Dermis microvascular lymphatic vessel endothelial cell (primary cell): Measurements from ENCODE around the gene BTBD2. TPM values are rescaled to one million over a fixed set of nuclear protein-coding genes. Genes with fewer than 3 reads are reported as not detected.

ENCODE experiments used
- DNase-seq, 2 donors: peaks; one replicate each; pipeline versions ENCODE4 v3.0.0 to v3.0.0-alpha.2; 2010; ENCODE audit warnings: low read depth in 2 of 2
- total RNA-seq: library from RNA; depleted of rRNA; stranded (reverse); fragments of >200 nt; gene quantifications from 2 replicates; pipeline ENCODE4 v1.2.1, GENCODE V29; 2014

Gene BTBD2
- total RNA-seq: 32.5 and 52.0 TPM in 2 replicates

DNA sequence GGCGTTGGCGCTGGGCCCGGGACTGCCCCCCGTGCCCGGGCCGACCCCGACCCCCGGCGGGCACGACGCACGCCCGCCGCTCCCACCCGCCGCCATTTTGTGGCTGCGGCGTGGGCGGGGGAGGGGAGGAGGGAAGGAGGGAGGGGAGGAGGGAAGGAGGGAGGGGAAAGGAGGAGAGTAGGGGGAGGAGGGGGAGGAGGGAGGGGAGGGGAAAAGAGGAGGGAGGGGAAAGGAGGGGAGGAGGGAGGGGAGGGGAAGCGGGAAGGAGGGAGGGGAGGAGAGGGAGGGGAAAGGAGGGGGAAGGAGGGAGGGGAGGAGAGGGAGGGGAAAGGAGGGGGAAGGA is at the start of gene BTBD2:
BTBD2 (minus strand) TSS at position 107 of the 343 bp plus-strand sequence; CDS start at position 96, 11 bp downstream.
- peak; percentile 70 to 82 for DNase-seq

DNA sequence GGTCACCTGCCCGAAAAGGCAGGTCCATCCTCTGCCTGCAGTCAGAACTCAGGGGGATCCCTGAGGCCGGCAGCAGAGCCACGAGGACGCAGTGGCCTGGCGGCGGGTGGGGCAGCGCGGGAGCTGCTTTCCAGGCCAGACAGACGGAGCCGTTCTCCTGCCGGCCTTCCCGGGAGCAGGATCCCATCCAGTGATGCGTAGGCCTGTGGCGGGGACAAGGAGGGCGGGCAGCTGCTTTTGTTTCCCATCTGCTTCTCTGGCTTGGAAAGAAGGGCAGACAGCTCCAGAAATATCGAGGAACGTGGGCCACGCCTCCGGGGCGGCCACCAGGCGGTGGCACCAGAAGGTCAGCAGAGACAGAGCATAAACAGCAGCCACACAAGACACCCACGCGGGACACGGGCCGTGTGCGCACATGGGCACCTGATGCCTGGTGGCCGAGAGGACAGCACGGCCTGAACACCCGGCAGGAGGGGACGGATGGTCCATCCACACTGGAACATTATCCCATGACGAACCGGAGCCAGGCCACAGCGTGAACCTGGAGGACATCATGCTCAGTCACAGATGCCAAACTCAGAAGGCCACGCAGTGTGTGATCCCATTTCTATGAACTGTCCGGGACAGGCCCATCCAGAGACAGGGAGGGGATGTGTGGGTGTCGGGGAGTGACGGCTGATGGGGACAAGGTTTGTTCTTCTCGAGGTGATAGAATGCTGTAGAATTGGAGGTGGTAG is 49.4 kb upstream of the BTBD2 start:
- DNase-seq: no peak

DNA sequence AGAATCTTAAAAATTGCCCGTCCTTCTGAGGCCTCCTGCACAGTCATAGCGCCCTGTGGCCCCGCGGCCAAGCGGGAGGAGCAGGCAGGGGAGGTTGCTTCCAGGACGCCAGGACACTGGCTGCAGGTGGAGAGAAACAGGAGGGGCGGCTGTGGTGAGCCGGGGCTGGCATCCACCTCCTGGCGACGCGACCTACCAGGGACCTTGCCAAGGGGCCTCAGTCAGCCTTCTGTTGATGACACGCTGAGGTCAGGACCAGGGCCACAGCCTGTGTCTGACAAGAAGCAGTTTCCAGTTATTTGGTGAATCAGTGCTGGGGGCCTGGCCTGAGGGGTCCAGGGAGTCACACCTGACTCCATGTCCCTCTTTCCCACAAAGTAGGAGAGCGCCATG is 48.9 kb upstream of the BTBD2 start:
- no peak for DNase-seq

DNA sequence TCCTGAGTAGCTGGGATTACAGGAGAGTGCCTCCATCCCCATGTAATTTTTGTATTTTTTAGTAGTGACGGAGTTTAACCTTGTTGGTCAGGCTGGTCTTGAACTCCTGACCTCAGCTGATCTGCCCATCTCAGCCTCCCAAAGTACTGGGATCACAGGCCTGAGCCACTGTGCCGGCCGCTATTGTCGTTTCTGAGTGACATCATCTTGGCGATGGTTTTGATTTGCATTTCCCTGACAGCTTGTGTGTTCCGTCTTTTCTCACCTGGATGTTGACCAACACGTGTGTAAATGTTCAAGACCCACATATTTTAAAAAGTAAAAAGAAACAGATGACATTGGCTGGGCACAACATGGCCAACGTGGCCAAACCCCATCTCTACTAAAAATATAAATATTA is 48.3 kb upstream of the BTBD2 start:
- DNase-seq: no peak

DNA sequence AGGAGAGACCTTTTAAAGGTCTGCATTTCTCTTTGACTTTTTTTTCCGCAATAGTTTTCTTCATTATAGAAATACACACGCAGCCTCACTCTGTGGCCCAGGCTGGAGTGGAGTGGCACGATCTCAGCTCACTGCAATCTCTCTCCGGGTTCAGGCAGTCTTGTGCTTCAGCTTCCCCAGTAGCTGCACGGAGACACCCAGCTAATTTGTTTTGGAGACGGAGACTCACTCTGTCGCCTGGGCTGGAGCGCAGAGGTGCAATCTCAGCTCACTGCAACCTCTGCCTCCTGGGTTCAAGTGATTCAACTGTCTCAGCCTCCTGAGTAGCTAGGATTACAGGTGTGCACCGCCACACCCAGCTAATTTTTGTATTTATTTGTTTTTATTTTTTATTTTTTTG is 47.3 kb upstream of the BTBD2 start:
- no peak for DNase-seq

DNA sequence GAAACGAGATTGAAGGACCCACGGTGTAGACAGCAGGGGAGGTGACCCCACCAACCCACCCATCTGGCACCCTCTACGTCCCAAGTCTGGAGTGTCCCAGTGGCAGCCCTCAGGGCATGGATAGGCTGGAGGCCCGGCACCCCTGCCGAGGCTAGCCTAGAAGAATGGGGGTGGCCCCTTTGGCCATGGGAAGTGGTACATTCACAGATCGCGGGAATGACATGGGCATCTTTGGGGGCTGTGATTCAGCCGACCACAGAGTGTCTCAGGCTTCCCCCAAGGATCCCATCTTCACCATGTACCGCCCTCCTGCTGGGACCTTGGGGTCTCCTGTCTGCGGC is 46.8 kb upstream of the BTBD2 start:
- DNase-seq: no peak

DNA sequence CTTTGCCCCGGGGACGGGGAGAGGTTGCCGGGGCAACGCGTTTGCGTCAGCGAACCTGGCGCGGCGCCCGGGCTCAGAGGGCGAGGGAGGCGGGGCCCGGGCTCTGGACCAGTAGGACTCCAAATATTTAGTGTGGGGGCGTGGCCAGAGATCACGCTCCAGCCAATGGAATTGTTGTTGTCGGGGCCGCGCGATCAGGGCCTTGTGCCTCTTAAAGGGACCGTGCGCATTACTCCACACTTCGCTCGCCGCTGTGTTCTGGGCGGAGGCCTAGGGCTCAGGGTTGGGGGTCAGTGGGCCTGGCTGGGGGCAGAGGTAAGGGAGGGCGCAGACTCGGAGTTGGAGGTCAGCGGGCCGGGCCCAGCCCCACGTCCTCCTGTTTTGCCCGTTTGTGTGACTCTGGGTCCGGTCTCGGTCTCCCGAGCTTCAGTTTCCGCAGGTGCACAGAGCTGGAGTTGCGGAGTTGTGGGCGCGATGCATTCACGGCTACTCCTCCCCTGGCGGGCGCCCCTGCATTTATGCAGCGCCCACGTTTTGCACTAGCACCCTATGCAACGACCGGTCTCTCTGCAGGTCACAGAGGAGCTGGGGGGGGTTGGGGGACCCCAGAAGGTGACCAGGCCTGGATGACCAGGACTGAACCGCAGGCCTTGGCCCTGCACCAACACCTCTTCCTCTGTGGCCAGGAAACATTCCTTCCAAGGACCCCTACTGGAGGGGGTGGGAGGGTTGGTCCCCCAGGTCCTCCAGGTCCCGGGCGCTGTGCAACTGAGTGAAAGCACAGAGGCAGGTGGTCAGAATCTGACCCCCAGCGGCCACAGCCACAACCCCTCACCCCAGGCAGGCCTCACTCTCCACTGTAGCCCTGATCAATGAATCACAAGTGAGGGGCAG is 46.2 kb upstream of the BTBD2 start:
- DNase-seq: peak; percentile 93 to 98

DNA sequence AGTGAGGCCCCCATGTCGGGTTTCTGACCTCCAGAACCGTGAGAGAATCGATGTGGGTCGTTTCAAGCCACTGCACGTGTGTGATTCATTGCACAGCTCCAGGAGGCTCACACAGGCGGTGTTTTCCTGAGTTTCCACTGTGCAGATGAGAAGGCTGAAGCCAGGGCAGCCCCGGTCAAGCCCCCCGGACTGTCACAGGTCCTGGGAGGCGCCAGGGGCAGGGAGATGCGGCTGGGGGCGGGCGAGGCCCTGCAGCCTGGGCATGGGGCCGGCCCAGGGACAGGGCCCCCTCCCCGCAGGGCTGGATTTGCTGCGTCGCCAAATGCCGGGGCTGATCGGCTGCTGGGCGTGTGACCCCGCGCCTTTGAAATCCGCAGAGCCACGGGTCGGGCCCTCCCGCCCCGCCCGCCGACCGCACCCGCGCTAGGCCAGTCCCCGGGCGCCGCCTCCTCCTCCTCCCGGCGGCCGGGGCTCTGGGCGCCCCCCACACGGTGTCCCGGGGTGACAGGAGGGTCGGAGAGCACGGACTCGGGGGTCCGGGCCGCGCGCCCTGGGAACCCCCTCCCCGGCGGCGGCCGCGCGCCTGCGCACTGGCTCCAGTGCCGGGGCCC is 45.5 kb upstream of the BTBD2 start:
- peak; percentile 66 to 67 for DNase-seq

DNA sequence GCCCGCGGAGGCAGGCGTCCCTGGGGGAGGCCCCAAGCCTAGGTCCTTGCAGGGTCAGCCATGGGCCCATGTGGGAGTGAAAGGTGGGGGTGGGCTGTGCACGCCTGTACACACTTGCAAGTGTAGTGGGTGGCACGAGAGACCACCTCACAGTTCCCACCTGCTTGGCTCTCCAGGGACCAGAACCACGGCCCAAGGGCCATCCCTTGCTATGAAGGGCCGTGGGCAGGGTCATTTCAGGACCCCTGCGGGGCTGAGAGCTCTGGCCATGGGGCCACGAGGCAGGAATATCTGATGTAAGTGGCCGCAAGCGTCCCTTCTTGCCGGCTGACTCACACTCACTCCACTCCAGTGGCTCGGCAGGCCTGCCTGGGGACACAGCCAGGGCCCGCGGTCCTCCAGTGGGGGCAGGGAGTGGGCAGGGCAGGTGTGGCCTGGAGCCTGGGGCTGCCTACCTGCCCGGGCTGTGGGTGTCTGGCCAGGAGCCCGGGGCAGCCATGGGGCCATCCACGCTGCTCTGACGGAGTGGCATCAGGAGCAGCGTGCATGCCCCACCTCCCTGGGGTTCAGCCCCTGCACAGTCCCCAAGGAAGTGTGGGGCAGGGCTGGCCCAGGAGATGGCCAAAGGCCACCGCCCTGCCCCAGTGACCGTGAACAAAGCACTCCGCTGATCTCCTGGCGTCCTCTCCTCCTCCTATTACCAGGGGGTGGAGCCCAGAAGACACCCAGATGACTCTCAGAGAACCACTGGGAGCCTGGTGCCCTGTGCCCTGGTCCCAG is 44.1 kb upstream of the BTBD2 start:
- DNase-seq: peak in 1 of 2 donors; percentile 43

DNA sequence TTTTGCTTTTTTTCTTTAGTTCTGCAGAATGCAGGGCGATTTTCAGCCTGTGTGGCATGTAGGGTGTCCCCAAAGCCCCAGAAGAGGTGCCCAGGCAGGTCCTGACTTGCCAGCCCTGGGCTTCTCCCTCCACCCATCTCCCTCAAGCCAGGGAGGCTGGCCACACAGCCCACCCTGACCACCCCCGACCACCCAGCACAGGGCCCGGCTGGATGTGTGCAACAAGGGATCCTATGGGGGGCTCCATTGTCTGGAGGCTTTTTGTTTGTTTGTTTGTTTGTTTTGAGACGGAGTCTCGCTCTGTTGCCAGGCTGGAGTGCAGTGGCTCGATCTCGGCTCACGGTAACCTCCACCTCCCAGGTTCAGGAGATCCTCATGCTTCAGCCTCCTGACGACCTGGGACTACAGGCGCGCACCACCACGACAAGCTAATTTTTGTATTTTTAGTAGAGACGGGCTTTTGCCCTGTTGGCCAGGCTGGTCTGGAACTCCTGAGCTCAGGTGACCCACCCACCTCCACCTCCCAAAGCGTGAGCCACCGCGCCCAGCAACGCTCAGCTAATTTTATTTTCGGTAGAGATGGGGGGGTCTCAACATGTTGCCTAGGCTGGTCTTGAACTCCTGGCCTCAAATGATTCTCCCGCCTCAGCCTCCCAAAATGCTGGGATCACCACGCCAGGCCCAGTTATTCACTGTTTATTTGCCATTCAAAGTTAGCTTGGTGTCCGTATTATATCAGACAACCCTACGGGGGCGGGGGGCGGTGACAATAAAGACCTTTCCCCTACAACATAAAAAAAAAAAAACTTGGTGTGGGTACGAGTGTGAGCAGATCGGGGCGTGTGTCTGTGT is 43.3 kb upstream of the BTBD2 start:
- no peak for DNase-seq

DNA sequence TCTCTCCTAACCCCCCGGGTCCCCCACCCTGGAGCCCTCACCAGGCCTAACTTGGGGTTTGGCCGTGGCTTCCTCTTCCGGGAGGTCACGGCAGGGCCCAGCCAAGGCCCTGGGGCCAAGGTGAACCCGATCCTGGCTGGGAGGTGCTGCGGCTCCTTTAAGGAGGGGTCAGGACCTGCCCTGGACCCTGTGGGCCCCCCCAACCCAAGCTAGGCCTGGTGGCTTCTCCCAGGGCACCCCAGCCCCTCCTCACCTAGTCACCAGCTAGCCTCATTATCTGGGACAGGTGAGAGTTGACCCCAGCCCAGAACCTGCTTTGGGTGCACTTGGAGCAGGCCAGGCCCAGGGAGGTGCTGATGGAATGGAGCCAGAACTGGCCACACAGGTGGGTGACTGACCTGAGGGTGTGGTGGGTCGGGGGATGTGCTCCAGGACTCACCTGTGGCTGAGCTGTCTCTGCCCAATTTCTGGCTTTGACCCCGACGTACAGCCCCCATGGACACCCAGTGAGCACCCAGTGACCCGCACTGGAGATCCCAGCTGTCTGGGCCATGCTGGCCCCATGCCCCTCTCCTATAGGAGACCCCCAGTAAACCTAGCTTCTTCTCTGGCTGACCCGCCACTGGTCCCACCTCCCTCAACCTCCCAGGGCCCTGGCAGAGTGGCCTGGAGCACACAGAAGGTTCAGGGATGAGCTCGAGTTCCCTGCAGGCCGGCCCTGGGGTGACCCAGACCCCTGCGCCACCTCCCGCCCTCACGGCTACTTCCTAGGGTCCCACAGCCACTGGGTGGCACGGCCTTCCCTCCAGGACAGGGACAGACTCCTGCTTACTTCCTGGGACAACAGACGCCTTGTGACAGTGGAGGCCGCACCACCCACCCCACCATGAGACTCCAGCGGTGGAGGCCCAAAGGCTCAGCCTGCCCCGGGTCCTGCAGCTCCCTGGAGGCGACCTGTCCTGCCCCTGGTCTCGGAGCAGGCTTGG is 42.3 kb upstream of the BTBD2 start:
- DNase-seq: no peak

DNA sequence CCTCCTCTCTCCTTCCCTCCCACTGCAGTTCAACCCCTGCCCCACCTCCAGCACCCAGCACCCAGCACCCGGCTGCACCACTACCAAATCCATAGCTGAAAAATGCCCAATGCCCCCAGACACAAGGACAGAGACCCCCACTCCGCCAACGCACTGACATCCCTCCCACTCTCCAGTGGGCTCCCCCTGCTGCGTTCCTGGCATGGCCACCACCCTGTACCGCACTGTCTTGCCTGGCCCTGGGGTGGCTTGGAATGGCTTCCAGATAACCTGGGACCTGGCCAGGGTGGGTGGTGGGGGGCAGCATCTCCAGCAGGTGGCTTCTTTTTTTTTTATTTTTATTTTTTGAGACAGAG is 41.3 kb upstream of the BTBD2 start:
- DNase-seq: no peak

DNA sequence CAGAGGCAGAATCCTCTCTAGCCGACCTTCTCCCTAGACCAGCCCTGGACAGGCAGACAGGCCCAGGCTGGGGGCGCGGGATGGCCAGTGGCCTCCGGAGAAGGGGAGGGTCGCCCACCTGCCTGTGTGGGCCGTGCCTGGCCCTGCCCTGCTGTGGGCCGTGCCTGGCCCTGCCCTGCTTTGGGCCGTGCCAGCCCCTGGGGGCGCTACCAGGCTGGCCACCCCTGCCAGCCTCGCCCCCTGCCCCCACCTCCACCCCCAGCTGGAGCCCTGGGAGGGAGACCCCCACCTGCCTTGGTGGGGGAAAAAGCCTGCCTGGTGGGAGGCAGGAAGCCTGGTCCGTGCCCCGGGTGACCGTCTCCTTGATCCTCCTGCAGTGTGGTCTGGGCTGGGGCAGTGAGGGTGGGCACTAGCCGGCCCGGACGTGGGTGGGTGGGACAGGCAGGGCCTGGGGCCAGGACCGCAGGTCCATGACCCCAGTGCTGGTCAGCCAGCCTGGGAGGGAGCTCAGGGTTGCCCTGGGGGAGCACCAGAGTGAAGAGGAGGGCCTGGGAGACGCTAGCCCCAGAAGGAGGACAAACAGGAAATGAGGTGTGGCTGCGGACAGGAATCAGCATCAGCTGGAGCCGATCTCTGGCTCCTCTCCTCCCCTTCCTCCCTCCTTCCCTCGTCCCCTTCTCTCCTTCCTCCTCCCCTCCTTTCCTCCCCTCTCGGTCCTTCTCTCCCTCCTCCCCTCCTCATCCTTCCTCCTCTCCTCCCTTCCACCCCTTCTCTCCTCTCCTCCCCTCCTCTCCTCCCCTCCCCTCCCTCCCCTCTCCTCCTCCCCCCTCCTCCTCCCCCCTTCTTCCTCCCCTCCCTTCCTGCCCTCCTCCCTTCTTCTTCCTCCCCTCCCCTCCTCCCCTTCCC is 40.7 kb upstream of the BTBD2 start:
- DNase-seq: peak; percentile 57 to 70

DNA sequence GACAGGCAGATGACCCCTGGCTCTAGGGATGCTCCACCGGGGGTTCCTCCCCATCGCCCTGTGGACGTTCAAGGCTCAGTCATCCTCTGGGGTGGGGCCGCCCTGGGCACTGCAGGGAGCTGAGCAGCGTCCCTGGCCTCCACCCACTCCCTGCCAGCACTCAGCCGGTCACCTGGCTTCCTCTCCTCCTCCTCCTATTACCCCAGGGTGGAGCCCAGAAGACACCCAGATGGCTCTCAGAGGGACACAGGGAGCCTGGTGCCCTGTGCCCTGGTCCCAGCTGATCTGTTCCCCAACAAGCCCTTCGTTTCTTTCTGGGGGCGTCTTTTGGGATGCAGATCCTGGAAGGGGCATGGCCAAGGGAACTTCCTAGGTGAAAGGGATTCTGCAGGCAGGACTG is 39.2 kb upstream of the BTBD2 start:
- DNase-seq: no peak

DNA sequence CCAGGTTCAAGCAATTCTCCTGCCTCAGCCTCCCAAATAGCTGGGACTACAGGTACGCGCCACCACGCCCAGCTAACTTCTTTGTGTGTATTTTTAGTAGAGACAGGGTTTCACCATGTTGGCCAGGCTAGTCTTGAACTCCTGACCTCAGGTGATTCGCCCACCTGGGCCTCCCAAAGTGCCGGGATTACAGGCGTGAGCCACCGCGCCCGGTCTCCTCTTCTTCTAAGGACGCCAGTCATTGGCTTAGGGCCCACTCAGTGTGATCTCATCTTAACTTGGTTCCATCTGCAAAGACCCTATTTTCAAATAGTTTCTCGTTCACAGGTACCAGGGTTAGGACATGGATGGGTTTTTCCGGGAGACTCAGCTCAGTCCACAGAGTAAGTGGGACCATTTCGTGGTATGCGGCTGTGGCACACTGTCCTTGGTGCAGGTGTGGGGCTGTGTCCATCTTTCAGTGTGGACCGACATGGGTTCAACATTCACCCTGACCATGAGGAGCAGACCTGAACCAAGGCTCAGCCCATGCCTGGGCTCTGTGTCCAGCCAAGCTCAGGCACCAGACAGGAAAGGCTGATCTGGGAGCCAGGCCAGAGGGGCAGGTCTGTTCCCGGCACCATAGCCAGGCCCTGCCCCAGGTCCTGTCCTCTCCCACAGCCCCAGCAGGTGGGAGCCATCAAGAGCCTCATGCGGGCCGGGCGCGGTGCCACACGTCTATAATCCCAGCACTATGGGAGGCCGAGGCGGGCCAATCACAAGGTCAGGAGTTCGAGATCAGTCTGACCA is 38.3 kb upstream of the BTBD2 start:
- peak; percentile 92 to 93 for DNase-seq

DNA sequence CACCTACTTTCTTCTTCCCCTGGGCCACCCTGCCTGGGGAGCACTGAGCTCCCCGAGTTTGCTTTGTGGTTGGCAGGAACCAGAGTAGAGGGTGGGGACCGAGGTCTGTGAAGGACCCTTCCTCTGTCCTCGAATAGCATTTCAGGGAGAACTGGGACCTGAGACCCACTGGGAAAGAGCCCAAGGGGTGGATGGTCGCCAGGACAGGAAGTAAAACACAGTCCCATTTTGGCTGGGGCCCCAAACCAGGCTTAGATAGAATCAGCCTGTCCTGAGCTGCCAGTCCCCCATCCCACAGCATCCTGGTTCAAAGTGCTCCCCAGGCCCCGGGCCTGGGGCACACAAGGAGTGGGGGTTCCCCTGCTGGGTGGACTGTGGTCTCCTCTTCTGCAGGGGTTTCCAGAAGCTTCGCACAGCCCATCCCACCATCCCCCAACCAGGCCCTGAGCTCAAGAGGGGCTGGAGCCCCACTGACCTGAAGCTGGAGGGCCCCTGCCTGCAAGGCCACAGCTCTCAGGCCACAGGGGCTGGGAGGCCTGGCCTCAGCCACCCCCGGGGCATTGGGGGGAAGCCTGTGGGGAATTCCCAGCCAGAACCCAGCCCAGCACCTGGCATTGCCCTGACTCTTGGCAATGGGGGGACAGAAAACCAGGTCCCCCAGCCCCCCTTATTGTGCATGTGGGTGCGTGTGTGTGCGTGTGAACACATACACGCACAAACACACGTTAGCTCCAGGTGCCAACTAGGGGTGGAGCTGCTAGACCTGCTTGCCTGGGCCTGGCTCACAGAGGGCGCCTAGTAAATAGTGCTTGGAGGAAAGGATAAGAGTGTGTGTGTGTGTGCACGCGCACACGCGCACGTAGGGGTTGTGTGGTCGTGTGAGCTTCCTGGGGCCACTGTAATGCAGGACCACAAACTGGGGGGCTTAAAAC is 36.5 kb upstream of the BTBD2 start:
- peak; percentile 43 to 58 for DNase-seq
